AG04450 (cell line): ENCODE data around the gene GGTLC1. TPM values are rescaled to one million over a fixed set of nuclear protein-coding genes. Genes with fewer than 3 reads are reported as not detected.
"Not testable (repeated sequence)": the region's sequence is repeated elsewhere in the genome, so short reads cannot be mapped to it uniquely, and the experiment has no call there.

ENCODE experiments used
- CTCF ChIA-PET: fragments of 300-600, 350-600 bp; formaldehyde crosslinking; extraction: SDS; loops from one replicate; lab custom pipeline; 2022; ENCODE audit warnings: antibody characterized with exemption, inconsistent platforms; lab: Charles Lee
- POLR2A ChIA-PET: fragments of 350-600 bp; formaldehyde crosslinking; extraction: SDS; loops from one replicate; lab custom pipeline; 2021; ENCODE audit warnings: antibody characterized with exemption, inconsistent platforms; lab: Yijun Ruan, JAX
- DNase-seq: peaks from one replicate; pipeline ENCODE4 v3.0.0-alpha.2; 2011; ENCODE audit warnings: low read depth, low spot score
- H3K27ac ChIP-seq: one replicate; pipeline ENCODE4 v1.5.1; 2012; ENCODE audit warnings: low read depth, low read length, control low read depth
- H3K27me3 ChIP-seq: one replicate; pipeline ENCODE4 v1.6.0; 2012; ENCODE audit warnings: low read length; ENCODE audit not compliant: control insufficient read depth, insufficient read depth
- H3K4me3 ChIP-seq: 2 replicates; pipeline ENCODE4 v1.5.1; 2011; ENCODE audit warnings: mild to moderate bottlenecking, low read depth, low read length, control low read depth
- H3K9me3 ChIP-seq: 2 replicates; pipeline ENCODE4 v1.5.1; 2012; ENCODE audit warnings: low read length; ENCODE audit not compliant: control insufficient read depth, insufficient read depth
- CTCF ChIP-seq: IDR thresholded peaks from 2 replicates; pipeline ENCODE4 v1.5.1; 2011; ENCODE audit warnings: low read depth, low read length, control low read depth, inconsistent platforms
- polyA plus RNA-seq: library from polyadenylated mRNA; depleted of rRNA; stranded (reverse); fragments of >200 nt; gene quantifications from 2 replicates; pipeline ENCODE4 v1.2.3, GENCODE V29; 2011

GGTLC1 gene
- polyA plus RNA-seq, 1 experiment: not detected

- TF ChIP-seq CTCF: peak; percentile 77
- no peak overlapping the region for H3K4me3 ChIP-seq
- DNase-seq: no peak
- no peaks in the 10 kb centered on the region for H3K9me3 ChIP-seq
- no peak overlapping the region for H3K27ac ChIP-seq
- ChIA-PET CTCF (interaction anchor here (1.2 to 1.5 kb wide), 2 partner anchors 27 to 327 kb away, joined by 3 to 8 read pairs; no protein-coding TSS in a partner anchor), POLR2A (no interaction called here)
- H3K27me3 ChIP-seq: no peaks in the 10 kb centered on the region
These were observed 7.5 kb upstream of the GGTLC1 start for GRCh38 chr20:23995905-23996666.

GRCh38 chr20:23995291-23995690 is 6.7 kb upstream of the GGTLC1 start:
- H3K4me3 ChIP-seq, H3K27ac ChIP-seq, H3K27me3 ChIP-seq, POLR2A ChIA-PET, DNase-seq, H3K9me3 ChIP-seq, CTCF ChIA-PET: not testable (repeated sequence)

DNA sequence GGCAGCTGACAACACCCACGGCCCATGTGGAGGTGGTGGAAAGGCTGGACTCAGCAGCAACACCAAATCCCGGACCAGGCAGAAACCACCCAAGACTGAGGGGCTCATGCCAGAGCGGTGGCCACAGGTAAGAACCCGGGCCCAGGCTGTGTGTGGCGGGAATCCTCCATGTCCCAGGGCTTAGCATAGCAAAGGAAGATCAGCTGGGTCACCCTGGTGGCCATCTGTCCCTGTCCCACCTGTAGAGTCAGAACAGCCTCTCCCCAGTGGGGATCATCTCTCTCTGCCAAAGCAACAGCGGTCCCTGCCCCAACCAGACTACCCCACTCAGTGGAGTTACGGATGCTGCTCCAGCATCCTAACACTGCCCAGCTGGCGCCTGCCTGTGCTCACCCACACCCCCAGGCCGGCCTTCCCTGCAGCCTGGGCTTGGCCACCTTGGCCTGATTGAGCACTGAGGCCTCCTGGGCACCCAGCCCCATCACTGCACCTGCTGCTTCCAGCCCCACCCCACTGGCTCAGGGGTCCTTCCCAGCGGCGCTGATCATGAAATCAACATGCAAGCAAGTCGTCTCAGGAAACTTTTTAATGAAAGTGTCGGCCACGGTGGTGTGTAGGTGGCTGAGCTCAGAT is 5.5 kb upstream of the GGTLC1 start:
- POLR2A ChIA-PET, DNase-seq, H3K4me3 ChIP-seq, H3K27me3 ChIP-seq, H3K27ac ChIP-seq, CTCF ChIA-PET, H3K9me3 ChIP-seq: not testable (repeated sequence)

- H3K27me3 ChIP-seq, DNase-seq, H3K4me3 ChIP-seq, CTCF ChIA-PET, POLR2A ChIA-PET, H3K9me3 ChIP-seq, H3K27ac ChIP-seq: not testable (repeated sequence)
These were observed 4.9 kb upstream of the GGTLC1 start for GRCh38 chr20:23993440-23993839.

DNA sequence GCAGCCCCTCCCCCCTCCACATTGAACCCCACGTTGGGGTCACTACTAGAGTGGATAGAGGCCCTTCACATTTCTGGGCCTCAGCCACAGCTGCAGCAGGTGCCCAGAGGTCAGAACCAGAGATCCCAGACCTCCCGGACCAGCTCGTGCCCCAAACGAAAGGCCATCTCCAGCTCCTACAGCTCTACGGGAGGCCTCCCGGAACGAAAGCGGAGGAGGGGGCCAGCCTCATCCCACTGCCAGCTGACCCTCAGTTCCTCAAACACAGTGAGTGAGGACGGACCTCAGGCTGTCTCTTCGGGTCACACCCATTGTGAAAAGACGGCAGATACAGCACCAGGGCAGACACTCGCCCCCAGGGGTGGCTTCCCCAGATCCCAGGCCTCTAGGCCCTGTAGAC is 1.7 kb upstream of the GGTLC1 start:
- POLR2A ChIA-PET, H3K27me3 ChIP-seq, H3K27ac ChIP-seq, H3K4me3 ChIP-seq, H3K9me3 ChIP-seq, DNase-seq, CTCF ChIA-PET: not testable (repeated sequence)

GRCh38 chr20:23988966-23989365 is 387 bp upstream of the GGTLC1 start:
- CTCF ChIA-PET, H3K27me3 ChIP-seq, H3K4me3 ChIP-seq, H3K27ac ChIP-seq, DNase-seq, POLR2A ChIA-PET, H3K9me3 ChIP-seq: not testable (repeated sequence)

DNA sequence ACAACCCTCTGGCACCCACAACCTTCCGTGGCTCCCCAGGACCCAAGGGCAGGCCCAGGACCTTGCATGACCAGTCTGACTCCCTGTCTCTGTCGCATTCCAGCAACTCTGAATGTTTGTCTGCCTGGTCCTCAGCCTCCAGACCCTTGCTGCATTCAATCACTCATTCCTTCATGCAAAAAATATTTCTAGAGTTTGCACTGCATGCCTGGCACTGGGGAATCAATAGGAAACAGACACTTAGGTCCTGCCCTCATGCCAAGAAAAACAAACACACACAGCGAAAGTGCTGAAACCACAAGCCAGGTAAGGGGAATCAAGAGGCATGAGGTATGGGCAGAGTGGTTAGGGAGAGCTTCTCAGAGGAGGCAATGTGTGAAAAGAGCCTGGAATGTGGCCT is 1.9 kb downstream of the GGTLC1 start:
- H3K27ac ChIP-seq, H3K27me3 ChIP-seq, POLR2A ChIA-PET, CTCF ChIA-PET, DNase-seq, H3K9me3 ChIP-seq, H3K4me3 ChIP-seq: not testable (repeated sequence)

GRCh38 chr20:23986310-23986709 is 2.3 kb downstream of the GGTLC1 start:
- DNase-seq, POLR2A ChIA-PET, H3K27me3 ChIP-seq, CTCF ChIA-PET, H3K27ac ChIP-seq, H3K9me3 ChIP-seq, H3K4me3 ChIP-seq: not testable (repeated sequence)

DNA sequence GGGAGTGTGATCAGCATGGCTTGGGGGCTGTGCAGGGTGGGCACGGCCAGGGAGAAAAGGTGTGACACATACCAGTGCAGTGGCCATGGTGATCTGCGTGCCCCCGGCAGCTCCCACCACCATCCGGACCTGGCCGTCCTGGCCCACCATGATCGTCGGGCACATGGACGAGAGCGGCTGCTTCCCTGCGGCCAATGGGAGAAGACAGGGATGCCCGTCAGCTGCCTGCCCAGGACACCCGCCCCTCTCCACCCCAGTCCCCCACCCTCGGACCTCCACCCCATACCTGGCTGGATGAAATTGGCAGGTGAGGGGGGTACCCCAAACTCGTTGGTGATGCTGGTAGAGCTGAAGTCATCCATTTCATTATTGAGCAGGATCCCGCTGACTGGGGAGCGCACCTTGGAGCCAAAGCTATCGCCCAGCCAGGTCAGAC is 2.8 kb downstream of the GGTLC1 start:
- DNase-seq, POLR2A ChIA-PET, H3K4me3 ChIP-seq, H3K9me3 ChIP-seq, CTCF ChIA-PET, H3K27me3 ChIP-seq, H3K27ac ChIP-seq: not testable (repeated sequence)

- H3K27ac ChIP-seq, H3K27me3 ChIP-seq, POLR2A ChIA-PET, CTCF ChIA-PET, DNase-seq, H3K9me3 ChIP-seq, H3K4me3 ChIP-seq: not testable (repeated sequence)
These were observed 3.4 kb downstream of the GGTLC1 start for GRCh38 chr20:23985066-23985789.
